HG02981 (cell line): ENCODE measurements around the gene MAD1L1.
"Not testable (repeated sequence)": the region's sequence is repeated elsewhere in the genome, so short reads cannot be mapped to it uniquely, and the experiment has no call there.

Experiments
- ATAC-seq: cut with Tn5 transposase; IDR thresholded peaks from one replicate; pipeline ENCODE4 v1.9.1; 2021; ENCODE audit warnings: mild to moderate bottlenecking, moderate library complexity; ENCODE audit not compliant: unreplicated experiment

The MAD1L1 gene

DNA sequence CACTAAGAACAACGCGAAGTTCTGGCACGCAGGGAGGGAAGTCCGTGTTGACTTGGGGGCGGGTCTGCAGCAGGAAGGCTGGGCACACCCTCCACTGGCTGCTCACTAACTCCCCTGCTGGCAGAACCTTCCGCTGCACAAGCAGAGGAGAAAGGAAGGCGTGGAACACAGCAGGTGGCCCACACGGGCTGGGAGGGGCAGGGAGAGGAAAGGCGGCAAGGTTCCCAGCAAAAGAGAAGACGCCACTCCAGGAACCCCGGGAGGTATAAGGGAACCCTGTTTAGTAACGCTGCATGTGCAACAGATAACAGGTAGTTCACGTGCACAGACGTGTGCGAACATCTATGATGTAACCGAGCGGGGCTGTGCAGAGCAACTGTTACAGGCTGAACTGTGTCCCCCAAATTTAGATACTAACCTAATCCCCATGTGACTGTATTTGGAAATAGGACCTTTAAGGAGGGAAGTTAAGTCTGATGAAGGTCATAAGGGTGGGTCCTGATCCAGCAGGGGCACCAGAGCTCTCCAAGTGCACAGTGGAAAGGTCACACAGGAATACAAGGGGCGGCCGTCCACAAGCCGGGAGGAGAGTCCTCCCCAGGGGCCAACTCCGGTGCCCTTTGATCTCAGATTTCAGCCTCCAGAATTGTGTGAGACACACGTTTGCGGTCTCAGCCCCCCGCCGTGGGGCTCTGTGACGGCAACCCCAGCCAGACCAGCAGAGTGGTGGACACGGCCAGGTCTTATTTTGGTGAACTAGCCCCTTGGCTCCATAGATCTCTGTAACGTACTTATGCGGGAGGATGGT, 357.1 kb downstream of the MAD1L1 start:
- ATAC-seq: not testable (repeated sequence)

DNA sequence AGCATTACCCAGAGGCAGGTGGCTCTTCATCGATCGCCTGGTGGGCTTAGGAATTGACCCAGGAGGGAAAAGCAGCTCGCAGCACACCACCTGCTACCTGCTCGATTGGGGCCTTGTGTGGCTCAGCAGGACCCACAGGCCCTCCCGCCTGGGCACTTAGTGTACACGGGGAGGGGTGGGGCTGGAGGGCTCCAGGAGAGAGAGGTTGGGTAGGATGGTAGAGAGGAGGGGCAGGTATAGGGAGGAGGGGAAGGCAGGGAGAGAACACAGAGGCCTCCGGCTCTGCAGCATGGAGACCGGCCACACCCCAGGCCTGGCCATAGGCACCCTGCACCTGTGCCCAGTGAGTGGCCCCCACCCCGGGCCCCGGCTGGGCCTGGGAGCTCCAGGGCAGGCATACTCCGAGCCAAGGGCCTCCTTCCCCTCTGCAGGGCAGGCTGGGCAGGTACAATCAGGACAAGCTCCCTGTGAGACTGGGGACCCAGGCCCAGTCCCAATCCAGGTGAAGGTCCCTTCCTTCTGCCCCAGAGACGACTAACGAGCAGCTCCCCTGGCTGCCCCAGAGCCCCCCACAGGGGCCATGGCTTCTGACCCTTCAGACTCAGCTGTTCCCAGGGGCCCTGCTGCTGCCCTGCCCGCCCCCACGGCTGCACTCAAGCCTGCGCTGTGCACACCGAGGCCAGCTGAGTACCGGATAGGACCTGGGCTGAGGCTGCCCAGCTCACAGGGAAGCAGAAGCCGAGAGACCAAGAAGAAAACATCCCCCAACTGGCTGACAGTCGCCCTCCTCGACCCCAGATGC, 358.0 kb downstream of the MAD1L1 start:
- not testable (repeated sequence) for ATAC-seq

DNA sequence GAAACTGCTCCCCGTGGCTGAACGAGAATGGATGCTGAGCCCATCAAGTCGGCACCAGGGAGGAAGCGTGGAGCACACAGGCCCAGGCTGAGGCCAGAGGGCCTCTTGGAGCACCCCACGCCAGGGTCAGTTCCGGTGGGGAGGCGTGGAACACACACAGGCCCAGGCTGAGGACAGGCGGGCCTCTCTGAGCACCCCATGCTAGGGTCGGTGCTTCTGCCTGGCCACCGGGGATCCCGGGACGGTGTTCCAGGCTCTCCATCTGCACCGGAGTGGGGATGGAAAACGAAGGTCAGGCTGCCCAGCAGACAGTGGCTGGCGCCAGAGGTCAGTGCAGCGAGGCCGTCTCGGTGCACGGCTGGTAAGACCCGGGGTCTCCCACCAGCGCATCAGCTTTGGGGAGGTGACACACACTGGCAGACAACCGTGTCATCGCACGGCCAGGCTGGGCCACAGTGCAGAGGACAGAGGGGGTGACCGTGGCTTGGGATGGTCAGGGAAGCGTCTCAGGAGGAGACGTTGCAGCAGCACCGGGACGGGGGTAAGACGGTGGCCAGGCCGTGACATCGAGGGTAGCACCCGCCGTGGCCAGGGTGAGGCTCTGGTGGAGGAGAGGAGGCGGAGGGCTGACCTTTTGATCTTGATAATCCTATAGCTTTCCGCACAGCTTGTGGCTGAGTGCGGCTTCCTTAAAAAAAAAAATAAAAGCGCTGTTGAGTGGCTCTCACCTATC, 358.7 kb downstream of the MAD1L1 start:
- no peak for ATAC-seq

DNA sequence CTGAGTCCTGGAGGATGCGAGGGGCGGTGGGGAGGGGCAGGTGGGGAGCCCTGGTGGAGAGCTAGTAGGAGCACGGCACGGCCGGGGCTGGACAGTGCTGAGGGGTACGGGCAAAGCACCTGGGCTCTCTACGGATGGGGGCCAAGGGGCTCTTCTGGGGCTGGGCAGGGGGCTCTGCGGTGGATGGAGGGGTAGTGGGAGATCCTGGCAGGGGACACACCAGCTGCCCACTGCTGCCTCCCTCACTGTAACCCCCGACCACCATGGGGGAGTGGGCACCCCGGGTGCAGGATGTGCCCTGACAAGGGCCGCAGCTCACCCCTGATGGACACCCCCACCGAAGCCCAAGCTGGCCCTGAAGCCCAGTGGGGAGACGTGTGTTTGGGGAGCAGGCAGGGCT, 359.3 kb downstream of the MAD1L1 start:
- no peak for ATAC-seq

DNA sequence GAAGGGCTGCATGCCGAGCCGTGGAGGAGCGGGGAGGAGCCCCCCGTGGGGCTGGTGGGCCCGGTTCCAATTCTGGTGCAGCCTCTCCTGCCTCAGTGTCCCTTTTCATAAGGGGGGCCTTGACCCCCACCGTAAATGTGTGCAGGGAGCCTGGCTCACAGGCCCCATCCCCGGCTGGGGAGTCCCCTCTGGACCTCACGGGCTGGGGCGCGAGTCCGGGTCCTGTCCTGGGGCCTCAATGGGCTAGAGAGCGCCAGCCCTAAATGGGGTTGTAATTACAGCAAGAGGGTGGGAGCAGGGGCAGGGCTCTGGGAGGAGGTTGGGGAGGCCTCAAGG, 359.7 kb downstream of the MAD1L1 start:
- ATAC-seq: no peak

DNA sequence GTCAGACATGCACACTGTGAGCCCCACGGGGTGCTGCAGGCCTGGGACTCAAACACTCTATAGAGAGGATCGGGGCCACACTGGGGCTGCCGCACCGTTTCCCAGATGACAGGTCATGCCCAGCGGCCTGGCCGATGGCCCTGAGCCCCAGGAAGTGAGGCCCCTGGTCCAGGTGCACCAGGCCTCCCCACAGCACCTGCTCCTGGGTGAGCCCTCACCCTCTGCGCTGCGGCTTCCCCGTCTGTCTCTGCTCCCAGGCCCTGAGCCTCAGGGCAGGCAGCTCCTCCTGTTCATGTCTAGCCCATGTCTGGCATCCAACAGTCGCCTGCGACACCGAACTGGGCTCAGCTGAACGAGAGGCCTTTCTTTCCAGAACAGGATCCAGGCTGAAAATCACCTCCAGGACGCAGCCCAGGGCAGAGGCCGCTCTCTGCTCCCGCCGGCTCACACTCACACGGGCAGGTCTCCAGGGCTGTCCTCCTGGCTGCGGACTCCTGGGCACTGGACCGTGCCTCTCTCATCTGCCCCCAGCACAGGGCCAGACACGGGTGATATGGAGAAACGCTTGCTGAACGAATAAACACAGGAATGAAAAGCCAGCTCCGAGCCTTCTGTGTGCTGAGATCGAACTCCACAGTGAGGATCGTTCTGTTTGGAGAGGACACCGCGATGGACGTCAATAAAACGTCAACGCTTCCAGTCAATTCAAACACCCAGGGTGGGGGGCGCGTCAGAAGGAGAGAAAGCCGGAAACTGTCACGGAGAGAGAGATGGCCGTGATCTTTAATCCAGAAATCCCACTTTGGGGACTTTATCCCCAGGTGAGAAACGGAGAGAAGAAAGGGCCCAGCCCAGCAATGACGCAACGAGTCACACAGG, 360.3 kb downstream of the MAD1L1 start:
- no peak for ATAC-seq

DNA sequence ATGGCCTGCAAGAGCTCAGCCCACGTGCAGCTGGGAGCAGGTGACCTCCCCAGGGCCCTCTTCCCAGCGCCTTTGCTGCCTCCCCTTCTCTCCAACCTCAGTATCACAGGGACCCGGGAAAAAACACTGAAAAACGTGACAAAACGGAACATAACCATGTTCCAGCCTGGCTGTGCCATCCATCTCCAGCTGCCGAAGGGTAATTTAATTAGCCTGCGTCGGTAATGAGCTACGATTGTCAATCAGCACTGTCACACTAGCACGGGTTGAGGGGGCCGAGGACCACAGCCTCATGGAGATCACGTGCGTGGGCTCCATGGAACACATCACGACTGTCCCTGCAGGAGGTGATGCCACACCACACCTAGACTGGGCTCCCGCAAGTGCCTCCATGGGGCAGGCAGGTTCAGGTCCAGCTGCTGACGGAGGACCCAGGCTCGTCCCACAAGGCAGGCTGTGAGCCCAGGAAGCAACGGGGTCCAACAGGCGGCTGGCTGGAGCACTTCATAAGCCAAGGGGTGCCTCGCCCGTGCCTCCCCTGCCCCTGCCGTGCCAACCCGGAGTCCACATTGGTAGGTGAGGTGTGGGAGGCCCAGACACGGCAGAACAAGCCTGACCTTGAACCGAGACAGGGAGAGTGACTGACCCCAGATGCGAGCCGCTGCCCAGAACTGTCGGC, 363.2 kb downstream of the MAD1L1 start:
- no peak for ATAC-seq

DNA sequence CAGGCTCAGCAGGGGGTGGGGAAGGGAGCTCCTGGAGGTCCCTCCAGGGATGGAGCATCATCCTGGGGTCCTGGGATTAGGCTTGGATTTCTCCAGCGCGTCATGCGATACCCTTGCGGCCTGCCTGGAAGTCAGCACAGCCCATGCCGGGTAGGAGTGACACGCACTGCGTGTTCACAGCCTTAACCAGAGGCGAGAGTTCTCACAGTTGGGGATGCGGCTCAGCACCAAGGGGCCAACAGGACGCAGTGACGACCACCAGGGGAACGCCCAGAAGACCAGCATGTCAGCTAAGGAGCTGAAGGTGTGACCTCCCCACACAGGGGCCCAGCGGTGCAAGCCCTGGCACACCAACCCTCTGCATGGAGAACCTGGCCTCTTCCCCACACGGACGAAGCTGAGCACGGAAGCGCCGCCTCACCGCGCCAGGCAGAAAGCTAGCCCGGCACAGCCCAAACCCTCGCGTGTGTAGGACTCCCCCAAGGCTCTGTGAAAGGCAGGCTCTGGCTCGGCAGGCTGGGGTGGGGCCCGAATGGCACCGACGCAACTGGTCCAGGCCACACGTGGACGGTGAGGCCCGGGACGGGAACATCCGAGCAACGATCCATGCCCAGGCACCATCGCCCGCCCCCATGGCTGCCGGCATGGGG, 364.1 kb downstream of the MAD1L1 start:
- ATAC-seq: no peak

DNA sequence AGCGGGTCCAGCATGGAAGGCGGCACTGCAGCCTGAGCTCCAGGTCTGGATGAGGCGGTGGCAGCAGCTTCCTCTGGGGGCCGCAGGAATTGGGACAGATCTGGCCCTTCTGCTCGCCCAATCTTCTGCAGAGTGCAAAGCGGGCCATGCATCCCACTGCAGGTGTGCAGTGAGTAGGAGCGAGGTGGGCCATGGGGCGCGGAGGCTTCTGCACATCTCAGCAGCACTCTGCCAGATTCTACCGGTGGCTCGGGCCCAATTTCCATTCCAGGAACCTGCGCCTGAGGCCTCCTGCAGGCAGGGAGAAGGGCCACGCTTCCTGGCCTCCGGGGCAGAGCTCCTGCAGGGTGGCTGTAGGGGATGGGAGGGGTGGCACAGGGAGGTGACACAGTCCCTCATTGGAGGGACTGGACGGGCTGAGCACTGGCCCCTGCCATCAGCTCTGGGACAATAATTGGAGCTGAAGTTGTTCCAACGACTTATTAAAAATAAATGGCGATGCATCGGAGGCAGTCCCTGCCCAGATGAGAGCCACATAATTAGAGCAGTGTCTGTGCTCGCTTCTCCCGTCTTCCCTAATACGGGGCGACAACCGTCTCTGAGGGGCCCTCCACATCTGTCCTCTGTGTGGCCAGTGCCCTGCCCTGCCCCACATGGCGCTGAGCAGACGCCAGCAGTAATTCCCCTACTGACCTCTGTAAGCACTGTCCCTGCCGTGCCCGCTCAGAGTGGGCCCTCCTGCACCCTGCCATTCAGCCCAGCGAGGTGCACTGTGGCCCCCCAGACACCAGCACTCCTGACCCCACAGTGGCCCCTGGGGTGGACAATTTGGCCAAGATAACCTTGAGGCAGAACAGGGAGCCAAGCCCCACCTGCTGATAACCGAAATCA, 365.1 kb downstream of the MAD1L1 start:
- no peak for ATAC-seq

DNA sequence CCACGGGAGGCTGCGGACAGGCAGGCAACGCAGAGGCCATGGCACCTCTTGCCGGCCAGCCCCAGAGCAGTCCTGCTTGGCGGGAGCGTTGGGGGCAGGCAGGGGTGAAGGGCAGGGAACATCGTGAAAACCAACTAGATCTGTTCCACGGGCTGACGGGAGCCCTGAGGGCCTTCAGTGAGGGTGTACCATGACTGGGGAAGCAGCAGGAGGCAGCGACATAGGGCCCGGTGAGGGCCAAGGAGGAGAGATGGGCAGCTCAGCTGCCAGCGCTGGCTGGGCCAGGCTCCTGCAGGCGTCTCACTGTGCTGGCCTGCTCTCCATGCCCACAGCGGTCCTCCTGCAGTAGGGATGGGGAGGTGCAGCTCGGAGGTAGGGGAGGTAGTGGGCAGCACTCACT, 366.1 kb downstream of the MAD1L1 start:
- no peak for ATAC-seq

DNA sequence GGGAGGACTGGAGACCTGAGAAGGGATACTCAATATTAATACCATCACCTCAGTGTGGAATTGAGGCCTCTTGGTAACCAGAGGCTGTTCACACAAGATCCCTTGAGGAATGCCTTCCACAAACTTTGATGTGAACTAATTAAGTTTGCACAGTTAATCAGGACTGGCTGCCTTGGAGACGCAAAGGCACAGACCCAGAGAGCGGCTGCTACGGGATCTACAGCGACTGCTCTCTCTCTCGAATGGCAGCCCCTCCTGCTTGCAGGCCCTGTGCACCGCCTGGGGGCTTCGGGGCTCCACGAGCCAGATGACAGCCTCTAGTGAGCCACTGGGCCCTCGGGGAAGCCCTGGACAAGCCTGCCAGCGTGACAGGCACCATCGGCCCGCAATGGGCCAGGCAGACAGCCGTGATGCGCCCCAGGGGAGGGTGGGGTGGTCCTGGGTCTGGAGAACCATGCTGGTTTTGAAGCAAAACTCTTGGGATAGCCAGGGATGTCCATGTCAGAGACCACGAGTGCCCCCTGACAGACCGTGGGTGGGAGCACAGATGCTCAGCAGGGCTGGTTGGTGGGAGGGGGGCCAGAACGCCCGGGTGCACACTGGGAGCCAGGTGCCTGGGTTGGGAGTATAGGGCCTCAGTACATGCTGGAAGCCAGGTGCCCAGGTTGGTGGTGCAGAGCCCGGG, 367.0 kb downstream of the MAD1L1 start:
- ATAC-seq: no peak

DNA sequence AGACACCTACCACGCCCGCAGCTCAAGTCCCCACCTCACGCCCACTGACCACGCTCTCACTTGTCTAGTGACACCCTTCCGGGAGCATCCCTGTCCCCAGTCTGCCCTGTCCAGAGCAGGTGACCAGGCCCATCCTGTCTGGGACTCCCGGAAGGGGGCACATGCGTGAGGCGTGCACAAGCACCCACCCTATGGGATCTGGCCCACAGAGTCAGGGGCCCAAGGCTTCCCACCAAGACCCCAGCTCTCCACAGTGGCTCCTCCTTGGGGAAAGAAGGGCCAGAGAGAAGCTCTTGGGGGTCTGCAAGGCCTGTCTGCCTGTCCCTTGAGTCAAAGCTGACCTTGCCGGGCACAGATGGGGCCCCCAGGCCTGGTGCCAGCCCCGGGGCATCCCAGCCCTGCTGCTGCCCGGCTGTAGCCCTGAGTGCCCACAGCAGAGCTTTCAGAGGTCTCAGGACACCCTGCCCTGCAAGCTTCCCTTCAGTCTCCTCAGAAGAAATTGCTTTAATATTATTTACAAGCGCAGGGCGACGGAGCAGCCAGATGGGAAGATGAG, 367.7 kb downstream of the MAD1L1 start:
- no peak for ATAC-seq

DNA sequence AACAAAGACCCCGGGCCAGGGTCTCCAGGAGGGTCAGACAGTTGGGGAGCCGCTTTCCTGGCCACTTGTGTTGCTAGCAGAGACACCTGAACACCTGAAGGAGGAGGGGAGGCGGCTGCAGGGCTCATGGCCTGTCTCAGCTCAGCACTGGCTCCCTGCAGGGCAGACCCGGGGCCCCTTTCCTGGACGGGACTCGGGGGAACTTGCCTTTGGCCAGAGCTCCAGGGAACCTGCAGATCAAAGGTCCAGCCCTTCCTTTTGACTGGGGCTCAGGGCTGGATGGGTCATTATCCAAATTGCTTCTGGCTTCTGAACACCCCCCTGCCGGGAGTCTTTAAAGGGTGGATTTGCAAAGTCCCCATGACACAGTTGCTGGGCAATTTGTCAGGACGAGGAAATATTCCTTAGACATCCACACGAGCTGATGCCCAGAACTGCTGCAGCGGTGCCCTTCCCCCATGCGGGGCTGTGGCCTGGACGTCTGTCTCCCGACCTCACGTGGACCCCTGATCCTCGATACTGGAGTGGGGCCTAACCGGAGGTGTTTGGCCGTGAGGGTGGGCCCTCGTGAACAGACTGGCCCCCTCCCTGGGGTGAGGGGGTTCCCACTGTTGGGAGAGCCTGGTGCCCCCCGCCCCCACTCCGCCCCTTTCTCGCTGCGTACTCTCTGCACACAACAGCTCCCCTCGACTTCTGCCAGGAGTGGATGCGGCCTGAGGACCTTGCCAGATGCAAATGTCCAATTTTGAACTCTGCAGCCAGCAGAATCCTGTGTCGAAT, 368.4 kb downstream of the MAD1L1 start:
- no peak for ATAC-seq

DNA sequence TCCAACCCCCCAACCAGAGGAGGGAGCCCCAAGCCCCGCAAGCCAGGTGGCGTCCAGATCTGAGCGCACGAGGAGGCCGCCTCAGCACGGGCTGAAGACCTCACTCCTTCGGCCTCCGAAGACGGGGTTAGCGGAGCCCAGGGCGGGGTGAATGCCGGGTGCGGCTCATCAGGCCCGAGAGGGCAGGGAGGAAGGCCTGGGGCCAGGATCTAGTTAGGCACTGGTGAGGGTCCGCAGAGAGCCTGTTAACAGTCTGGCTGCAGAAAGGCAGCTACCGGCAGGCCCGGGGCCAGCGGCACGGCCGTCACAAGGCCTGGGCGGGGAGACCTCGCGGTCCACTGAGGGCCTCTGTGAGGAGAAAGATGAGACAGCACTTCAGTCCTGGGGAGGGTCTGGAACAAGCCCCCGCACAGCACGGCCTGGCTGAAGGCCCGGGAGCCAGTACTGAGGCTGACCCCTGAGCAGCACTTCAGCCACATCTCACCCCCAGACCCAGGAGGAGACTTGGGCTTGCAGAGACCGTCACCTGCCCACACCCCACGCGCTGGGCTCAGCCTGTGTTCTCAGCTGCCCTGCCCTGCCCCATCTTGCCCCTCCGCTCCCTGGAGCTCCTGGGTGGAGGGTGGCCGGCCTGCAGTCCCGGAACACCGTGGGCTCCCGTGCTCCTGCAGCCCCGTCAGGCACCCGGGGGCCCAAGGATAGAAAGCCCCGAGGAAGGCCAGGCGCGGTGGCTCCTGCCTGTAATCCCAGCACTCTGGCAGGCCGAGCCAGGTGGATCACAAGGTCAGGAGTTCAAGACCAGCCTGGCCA, 369.4 kb downstream of the MAD1L1 start:
- ATAC-seq: no peak

DNA sequence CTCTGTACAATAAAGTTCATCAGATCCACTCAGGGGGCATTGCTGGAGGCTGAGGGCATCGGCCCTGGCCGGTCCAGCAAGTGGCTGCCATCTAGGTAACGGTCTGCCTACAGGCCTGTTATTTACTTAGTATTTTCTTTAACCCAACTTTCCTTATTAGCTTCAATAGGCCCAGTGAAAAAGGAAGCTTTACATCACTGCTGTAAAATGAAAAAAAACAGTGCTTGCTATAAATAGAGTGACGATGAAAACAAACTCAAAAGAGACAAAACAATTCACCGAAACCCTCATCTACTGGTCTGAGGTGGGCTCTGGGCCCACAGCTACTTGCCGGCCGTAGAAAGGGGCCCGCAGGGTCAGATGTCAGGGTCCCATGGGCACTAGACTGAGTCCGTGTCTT, 370.2 kb downstream of the MAD1L1 start:
- no peak for ATAC-seq

DNA sequence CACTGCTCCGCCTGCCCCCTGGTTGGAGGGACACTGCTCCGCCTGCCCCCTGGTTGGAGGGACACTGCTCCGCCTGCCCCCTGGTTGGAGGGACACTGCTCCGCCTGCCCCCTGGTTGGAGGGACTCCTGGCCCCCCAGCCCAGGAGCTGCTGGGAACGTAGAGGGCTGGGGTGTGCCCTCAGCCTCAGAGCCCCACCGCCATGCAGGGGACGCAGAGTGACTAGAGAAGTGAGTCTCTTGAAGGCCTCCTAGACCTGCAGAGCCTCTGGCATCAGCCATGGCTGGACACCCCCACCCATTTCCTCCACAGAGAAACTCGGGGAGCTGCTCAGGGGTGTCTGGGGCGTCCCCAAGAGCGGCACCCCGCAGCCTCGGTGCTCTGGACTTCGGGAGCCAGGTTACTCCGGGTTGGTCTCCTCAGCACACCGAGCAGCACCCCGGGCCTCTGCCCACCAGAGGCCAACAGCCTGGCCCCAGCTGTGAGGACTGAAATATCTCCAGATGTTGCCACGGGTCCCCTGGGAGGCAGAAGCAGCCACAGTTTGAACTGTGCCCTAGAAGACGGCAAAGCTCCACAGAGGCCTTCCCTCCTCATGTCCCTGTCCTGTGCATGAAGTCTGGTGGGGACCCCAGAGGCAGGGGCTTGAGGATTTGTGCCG, 370.8 kb downstream of the MAD1L1 start:
- no peak for ATAC-seq
